GM12878 (cell line): ENCODE data around the gene LTBP3. TPM values are rescaled to one million over a fixed set of nuclear protein-coding genes. Genes with fewer than 3 reads are reported as not detected.
A peak's percentile ranks its signal among the peaks of the same experiment; 100 is the strongest.

ENCODE experiments used
- ATF7 ChIP-seq: fragments of 450-650 bp; IDR thresholded peaks from 2 replicates; pipeline ENCODE4 v1.6.1; 2016; ENCODE audit warnings: low read depth, mild to moderate bottlenecking
- BACH1 ChIP-seq: fragments of 450-650 bp; IDR thresholded peaks from 2 replicates; pipeline ENCODE4 v1.6.1; 2017; ENCODE audit warnings: mild to moderate bottlenecking, borderline replicate concordance
- CREM ChIP-seq: IDR thresholded peaks from 2 replicates; pipeline ENCODE4 v1.6.1; 2014; ENCODE audit warnings: antibody characterized with exemption, low read depth
- EP300 ChIP-seq, 2 experiments: fragments of 150-350 bp in 1 of 2; IDR thresholded peaks; 2 replicates each; pipeline ENCODE4 v1.6.1; 2011 to 2012; ENCODE audit warnings: low read depth in 2 of 2, low read length in 2 of 2, borderline replicate concordance in 1 of 2, improper control_type of control experiment in 1 of 2, inconsistent platforms in 1 of 2; ENCODE audit not compliant: control insufficient read depth in 1 of 2
- GATAD2B ChIP-seq: fragments of 450-650 bp; conservative IDR thresholded peaks from 2 replicates; pipeline ENCODE4 v1.6.1; 2017; ENCODE audit warnings: low read depth, mild to moderate bottlenecking, moderate library complexity
- IKZF1 ChIP-seq: fragments of 450-650 bp; conservative IDR thresholded peaks from 2 replicates; pipeline ENCODE4 v1.6.1; 2017; ENCODE audit warnings: antibody characterized with exemption, mild to moderate bottlenecking
- MLLT1 ChIP-seq: fragments of 450-650 bp; IDR thresholded peaks from 2 replicates; pipeline ENCODE4 v1.6.1; 2016; ENCODE audit warnings: mild to moderate bottlenecking
- MXI1 ChIP-seq: fragments of 150-350 bp; IDR thresholded peaks from 2 replicates; pipeline ENCODE4 v1.6.1; 2011; ENCODE audit warnings: low read depth, mild to moderate bottlenecking, inconsistent platforms, low read length, improper control_type of control experiment
- NFIC ChIP-seq: IDR thresholded peaks from 2 replicates; pipeline ENCODE4 v1.6.1; 2012; ENCODE audit warnings: low read depth, mild to moderate bottlenecking, inconsistent platforms, low read length, moderate library complexity
- NRF1 ChIP-seq: conservative IDR thresholded peaks from 2 replicates; pipeline ENCODE4 v1.6.1; 2011; ENCODE audit warnings: mild to moderate bottlenecking, low read depth, low read length, improper control_type of control experiment
- POLR2A ChIP-seq: IDR thresholded peaks from 2 replicates; pipeline ENCODE4 v1.6.1; 2011; ENCODE audit warnings: low read depth, mild to moderate bottlenecking, low read length
- POLR2AphosphoS2 ChIP-seq: IDR thresholded peaks from 2 replicates; pipeline ENCODE4 v1.6.1; 2011; ENCODE audit warnings: low read depth, mild to moderate bottlenecking, low read length, improper control_type of control experiment, moderate library complexity
- RELB ChIP-seq: fragments of 450-650 bp; IDR thresholded peaks from 2 replicates; pipeline ENCODE4 v1.6.1; 2017; ENCODE audit warnings: low read depth, mild to moderate bottlenecking, moderate library complexity
- STAT3 ChIP-seq: IDR thresholded peaks from 2 replicates; pipeline ENCODE4 v1.6.1; 2011; ENCODE audit warnings: low read depth, low read length, improper control_type of control experiment
- TARDBP ChIP-seq: IDR thresholded peaks from 2 replicates; pipeline ENCODE4 v1.6.1; 2016; ENCODE audit warnings: borderline replicate concordance
- USF1 ChIP-seq: IDR thresholded peaks from 2 replicates; pipeline ENCODE4 v1.6.1; 2011; ENCODE audit warnings: borderline replicate concordance, low read depth, mild to moderate bottlenecking, moderate library complexity, mixed read lengths, low read length; ENCODE audit not compliant: insufficient read depth; ENCODE audit errors: extremely low read length
- ZBED1 ChIP-seq: IDR thresholded peaks from 2 replicates; pipeline ENCODE4 v1.6.1; 2016; ENCODE audit warnings: borderline replicate concordance
- polyA plus RNA-seq, 11 experiments: library from polyadenylated mRNA; depleted of rRNA in 4 of 11; unstranded in 6 of 11; stranded (reverse) in 5 of 11; fragments of >200 nt; fragmentation: Nextera tagmentation in 4 of 11; fragmentation: Illumina TruSeq in 1 of 11; extraction: Ambion mirVana in 4 of 11; extraction: Trizol in 1 of 11; gene quantifications; 1 replicate in 1 of 11; 2 replicates in 10 of 11; pipeline versions ENCODE4 v1.2.1 to v1.2.3, GENCODE V29; 2011 to 2016; ENCODE audit warnings: inconsistent platforms in 2 of 11, missing spikeins in 2 of 11, low read depth in 1 of 11
- total RNA-seq, 4 experiments: library from RNA; depleted of rRNA in 3 of 4; stranded (reverse); fragments of >200 nt in 3 of 4; fragmentation: Illumina TruSeq in 1 of 4; extraction: Trizol in 1 of 4; gene quantifications; 2 replicates each; pipeline versions ENCODE4 v1.2.1 to v1.2.3, GENCODE V29; 2013 to 2021
- TF ChIP-seq, protein P1 (sequence below): fragments of 450-650 bp; IDR thresholded peaks from 2 replicates; pipeline ENCODE4 v1.6.1; 2016; ENCODE audit warnings: mild to moderate bottlenecking
- TF ChIP-seq, protein P2 (sequence below): IDR thresholded peaks from 2 replicates; pipeline ENCODE4 v1.6.1; 2012; ENCODE audit warnings: low read depth, low read length, improper control_type of control experiment
- TF ChIP-seq, protein P3 (sequence below): fragments of 450-650 bp; formaldehyde crosslinking; IDR thresholded peaks from 2 replicates; pipeline ENCODE4 v1.5.0; 2022; ENCODE audit warnings: mild to moderate bottlenecking, missing genetic modification characterization

LTBP3 gene
- total and polyA plus RNA-seq, 10 of the 15 experiments (the other 5 are each of a cell fraction or from before 2014, with no cell fraction given), result 2.2 to 12.2 (median 6.2) TPM; not detected in 2

GRCh38 chr11:65498727-65498976 is 59.5 kb downstream of the LTBP3 start (continued):
- TF ChIP-seq, protein P1, sequence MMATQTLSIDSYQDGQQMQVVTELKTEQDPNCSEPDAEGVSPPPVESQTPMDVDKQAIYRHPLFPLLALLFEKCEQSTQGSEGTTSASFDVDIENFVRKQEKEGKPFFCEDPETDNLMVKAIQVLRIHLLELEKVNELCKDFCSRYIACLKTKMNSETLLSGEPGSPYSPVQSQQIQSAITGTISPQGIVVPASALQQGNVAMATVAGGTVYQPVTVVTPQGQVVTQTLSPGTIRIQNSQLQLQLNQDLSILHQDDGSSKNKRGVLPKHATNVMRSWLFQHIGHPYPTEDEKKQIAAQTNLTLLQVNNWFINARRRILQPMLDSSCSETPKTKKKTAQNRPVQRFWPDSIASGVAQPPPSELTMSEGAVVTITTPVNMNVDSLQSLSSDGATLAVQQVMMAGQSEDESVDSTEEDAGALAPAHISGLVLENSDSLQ, result no peak
- peak in 1 of 2 experiments; percentile 44; a peak in 1 of 4 replicates for TF ChIP-seq EP300 (IDR thresholded peaks at IDR 0.05; ENCODE audit: borderline replicate concordance in 1 of 2, control insufficient read depth in 1 of 2, low read depth in 2 of 2, low read length in 2 of 2)
- TF ChIP-seq NFIC, result no peak
- TF ChIP-seq IKZF1, result peak; percentile 77
- 0 out of 2 replicates have a peak, but pooled peaks have one; percentile 53 for TF ChIP-seq RELB
- no peak for TF ChIP-seq ZBED1
- TF ChIP-seq STAT3, result 0 out of 2 replicates have a peak, but pooled peaks have one; percentile 16
- TF ChIP-seq TARDBP, result no peak
- TF ChIP-seq NRF1, result no peak
- TF ChIP-seq ATF7, result peak; percentile 81; the same call in 1 of the 2 replicates
- no peak for TF ChIP-seq MLLT1
- TF ChIP-seq CREM, result no peak
- TF ChIP-seq, protein P2, sequence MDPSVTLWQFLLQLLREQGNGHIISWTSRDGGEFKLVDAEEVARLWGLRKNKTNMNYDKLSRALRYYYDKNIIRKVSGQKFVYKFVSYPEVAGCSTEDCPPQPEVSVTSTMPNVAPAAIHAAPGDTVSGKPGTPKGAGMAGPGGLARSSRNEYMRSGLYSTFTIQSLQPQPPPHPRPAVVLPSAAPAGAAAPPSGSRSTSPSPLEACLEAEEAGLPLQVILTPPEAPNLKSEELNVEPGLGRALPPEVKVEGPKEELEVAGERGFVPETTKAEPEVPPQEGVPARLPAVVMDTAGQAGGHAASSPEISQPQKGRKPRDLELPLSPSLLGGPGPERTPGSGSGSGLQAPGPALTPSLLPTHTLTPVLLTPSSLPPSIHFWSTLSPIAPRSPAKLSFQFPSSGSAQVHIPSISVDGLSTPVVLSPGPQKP, result no peak
- TF ChIP-seq, protein P3, sequence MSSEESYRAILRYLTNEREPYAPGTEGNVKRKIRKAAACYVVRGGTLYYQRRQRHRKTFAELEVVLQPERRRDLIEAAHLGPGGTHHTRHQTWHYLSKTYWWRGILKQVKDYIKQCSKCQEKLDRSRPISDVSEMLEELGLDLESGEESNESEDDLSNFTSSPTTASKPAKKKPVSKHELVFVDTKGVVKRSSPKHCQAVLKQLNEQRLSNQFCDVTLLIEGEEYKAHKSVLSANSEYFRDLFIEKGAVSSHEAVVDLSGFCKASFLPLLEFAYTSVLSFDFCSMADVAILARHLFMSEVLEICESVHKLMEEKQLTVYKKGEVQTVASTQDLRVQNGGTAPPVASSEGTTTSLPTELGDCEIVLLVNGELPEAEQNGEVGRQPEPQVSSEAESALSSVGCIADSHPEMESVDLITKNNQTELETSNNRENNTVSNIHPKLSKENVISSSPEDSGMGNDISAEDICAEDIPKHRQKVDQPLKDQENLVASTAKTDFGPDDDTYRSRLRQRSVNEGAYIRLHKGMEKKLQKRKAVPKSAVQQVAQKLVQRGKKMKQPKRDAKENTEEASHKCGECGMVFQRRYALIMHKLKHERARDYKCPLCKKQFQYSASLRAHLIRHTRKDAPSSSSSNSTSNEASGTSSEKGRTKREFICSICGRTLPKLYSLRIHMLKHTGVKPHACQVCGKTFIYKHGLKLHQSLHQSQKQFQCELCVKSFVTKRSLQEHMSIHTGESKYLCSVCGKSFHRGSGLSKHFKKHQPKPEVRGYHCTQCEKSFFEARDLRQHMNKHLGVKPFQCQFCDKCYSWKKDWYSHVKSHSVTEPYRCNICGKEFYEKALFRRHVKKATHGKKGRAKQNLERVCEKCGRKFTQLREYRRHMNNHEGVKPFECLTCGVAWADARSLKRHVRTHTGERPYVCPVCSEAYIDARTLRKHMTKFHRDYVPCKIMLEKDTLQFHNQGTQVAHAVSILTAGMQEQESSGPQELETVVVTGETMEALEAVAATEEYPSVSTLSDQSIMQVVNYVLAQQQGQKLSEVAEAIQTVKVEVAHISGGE (CRISPR knock-in tag), result no peak
- TF ChIP-seq GATAD2B, result 0 out of 2 replicates have a peak, but pooled peaks have one; percentile 50
- no peak for TF ChIP-seq USF1
- TF ChIP-seq BACH1, result no peak
- no peak for TF ChIP-seq POLR2A
- no peak for TF ChIP-seq POLR2AphosphoS2
- TF ChIP-seq MXI1, result no peak
